HG03108 (cell line): Measurements from ENCODE around the gene SYMPK.
"Not testable (repeated sequence)": the region's sequence is repeated elsewhere in the genome, so short reads cannot be mapped to it uniquely, and the experiment has no call there.

Source experiments
- ATAC-seq: cut with Tn5 transposase; IDR thresholded peaks from one replicate; pipeline ENCODE4 v1.9.1; 2021; ENCODE audit warnings: moderate library complexity; ENCODE audit not compliant: unreplicated experiment

Gene SYMPK

DNA sequence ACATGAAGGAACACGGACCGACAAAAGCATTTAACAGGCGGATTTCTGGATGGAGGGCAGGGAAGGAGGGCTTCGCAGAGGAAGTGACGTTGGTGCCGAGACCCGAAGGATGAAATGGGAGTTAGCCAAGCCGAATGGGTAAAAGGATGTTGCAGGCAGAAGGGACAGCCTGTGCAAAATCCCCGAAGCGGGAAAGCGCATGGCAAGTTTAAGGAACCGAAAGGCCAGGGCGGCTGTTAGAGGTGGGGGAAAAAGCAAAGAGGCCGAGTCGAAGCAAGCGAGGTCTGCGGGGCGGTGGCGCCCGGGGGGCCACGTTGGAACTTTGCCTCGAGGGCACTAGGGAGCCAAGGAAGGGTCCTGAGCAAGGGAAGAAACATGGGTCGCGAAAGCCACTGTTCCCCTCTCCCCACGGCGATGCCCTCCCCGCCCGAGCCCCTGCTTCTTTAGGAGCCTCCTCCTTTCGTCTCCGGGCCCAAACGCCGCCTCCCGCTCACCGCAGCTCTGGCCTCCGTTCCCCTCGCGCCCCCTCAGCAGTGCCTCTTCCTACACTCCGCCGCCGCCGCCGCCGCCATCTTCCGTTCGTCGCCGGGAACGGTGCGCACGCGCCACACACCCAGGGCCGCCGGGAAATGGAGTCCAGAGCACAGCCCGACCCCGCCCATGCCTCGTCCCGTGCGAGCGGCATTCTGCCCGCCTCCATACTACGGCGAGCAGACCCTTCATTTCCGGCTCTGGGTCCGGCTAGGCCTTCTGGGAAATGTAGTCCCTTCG is at the start of gene SYMPK:
Gene SYMPK (minus strand): TSS at position 584 of the 771 bp plus-strand sequence. CDS start 8,652 bp downstream, outside the sequence.
- ATAC-seq = peak; percentile 93

DNA sequence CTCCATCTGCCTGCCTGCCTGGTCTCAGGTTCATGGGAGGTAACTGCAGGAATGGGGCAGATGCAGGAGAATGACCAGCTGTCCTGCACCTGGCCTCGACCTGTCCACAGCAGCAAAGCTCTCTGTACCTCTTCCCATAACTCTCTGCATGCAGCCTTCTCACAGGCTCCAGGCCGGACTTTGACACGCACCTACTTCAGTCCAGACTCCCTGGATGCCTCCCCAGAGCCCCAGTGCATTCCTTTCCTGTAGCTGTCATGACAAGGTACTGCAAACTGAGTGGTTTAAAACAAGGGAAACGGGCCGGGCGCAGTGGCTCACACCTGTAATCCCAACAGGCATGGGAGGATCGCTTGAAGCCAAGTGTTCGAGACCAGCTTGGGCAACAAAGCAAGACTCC is 48.3 kb upstream of the SYMPK start:
- ATAC-seq = no peak

DNA sequence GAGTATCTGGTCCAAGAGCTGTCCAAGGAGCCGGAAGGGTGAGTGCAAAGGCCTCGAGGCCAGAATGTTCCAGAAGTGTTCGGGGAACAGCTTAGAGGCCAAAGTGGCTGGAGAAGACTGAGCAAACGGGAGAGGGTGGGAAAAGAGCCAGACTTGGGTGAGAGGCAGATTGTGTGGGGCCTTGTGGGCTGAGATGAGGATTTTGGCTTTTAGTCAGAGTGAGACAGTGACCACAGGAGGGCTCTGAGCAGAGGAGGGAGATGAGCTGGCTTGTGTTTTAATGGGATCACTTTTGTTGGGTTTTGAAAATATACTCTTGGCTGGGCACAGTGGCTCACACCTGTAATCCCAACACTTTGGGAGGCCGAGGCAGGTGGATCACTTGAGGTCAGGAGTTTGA is 46.0 kb upstream of the SYMPK start:
- ATAC-seq = no peak

DNA sequence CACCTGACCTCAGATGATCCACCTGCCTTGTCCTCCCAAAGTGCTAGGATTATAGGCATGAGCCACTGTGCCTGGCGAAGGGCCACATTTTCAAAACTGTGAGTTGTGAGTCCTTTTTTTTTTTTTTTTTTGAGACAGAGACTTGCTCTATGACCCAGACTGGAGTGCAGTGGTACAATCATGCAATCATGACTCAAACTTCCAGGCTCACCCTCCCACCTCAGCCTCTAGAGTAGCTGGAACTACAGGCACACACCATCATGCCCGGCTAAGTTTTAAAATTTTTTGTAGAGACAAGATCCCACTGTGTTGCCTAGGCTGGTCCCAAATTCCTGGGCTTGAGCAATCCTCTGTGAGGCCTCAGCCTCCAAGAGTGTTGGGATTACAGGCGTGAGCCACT is 43.3 kb upstream of the SYMPK start:
- no peak for ATAC-seq

DNA sequence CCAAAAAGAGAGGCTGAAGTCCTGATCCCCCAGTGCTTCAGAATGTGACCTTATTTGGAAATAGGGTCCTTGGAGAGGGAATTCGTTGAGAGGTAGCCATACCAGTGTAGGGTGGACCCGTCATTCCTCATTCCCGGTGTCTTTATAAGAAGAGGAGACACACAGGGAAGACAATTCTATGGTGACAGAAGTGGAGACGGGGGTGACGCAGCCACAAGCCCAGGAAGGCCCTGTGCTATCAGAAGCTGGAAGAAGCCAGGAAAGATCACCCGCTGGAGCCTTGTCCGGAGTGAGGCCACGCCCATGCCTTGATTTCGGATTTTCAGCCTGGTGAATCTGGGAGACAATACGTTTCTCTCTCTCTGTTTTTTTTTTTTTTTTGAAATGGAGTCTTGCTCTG is 42.1 kb upstream of the SYMPK start:
- ATAC-seq = no peak

DNA sequence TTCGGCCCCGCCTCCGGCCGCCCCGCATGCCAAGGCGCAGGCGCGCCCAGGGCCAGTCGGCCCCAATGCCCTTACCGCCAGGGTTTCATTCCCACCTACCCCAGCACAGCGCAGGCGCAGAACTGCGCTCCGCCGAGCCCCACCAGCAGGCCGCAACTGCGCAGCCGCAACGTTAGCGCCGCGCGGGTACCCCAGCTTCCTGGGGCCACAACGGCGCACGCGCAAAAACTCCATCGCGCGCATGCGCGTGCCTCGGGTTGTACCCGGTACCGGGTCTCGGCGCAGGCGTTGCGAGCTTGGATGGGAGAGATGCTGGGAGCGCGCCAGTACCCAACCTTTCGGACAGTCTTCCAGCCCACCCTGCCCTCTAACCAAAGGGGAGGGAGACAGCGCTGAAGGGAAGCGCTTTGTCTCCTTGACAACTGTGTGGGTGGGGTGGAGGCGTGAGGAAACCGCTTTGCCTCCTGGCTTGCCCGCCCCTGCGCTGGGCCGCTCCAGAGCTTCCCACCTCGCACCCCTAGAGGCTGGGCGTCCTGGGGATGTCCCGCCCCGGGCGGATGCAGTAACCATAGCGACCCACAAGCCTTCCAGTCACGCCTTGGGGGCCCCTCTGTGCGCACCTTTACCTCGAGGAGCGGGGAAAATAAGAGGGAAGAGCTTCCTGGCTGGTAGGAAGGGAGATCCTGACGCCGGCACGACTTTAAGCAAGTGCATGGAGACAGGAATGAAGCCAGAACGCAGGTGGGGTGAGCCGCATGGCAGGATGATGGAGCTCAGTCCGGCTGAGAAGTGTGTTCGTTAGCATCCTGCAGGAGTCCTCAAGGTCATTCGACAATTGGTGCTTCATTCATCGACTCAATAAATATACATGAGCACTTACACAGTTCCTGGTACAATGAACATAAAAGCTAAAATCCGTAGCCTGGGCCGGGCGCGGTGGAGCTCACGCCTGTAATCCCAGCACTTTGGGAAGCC is 40.0 kb upstream of the SYMPK start:
- ATAC-seq = peak; percentile 85

DNA sequence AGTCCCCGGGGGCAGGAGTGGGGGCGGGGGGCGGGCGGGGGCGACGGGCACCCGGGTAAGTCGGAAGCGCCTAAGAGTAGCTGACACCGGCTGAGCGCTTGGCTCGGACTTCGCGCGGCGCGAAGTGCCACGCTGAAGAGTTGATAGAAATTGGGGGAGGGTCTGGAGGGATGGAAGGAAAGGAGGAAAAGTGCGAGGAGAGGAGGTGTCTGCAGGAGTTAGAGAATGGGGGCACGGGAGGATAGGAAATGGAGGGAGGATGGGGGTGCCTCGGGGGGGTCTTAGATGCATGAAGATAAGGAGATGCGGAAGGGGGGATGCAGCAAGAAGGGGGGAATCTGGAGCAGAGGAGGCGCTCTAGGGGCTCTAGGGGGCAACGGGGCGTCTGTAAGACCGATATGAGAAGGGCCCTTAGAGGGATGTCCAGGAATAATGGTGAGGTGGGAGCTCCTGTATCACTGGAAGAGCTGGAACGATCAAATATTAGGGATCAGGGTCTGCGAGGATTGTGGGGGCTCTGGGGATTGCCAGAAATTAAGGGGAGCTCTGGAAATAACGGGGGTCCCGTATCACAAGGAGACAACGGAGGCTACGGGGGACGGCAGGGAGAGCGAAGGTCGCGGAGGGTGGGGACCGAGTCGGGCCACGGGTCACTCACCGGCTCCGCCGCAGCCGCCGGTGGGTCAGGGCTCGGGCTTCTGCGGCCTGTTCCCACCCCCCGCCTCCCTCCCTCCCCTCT is 39.1 kb upstream of the SYMPK start, which contains the start of gene MYPOP:
Gene MYPOP (minus strand): TSS at position 702 of the 739 bp plus-strand sequence. CDS start 840 bp downstream, outside the sequence.
- ATAC-seq = no peak

DNA sequence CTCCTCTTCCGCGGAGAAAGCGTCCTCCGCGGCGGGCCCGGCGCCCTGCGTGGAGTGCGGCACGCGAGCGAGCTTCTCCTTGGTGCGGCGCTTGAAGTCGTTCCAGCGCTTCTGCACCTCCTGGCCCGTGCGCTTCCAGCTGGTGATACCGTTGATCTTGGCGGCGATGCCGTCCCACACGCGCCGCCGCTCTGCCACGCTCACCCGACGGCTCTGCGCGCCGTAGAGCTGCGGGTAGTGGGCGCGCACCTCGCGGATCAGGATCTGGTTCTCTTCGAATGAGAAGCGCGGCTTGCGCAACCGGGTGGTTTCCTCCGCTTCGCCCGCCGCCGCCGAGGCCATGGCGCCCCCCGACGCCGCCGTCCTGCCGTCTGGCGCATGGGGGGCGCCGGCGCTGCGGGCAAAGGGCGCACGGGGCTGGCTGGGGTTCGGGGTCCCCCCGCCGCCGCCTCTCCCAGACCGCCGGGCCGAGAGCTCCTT is 38.5 kb upstream of the SYMPK start:
- no peak for ATAC-seq

DNA sequence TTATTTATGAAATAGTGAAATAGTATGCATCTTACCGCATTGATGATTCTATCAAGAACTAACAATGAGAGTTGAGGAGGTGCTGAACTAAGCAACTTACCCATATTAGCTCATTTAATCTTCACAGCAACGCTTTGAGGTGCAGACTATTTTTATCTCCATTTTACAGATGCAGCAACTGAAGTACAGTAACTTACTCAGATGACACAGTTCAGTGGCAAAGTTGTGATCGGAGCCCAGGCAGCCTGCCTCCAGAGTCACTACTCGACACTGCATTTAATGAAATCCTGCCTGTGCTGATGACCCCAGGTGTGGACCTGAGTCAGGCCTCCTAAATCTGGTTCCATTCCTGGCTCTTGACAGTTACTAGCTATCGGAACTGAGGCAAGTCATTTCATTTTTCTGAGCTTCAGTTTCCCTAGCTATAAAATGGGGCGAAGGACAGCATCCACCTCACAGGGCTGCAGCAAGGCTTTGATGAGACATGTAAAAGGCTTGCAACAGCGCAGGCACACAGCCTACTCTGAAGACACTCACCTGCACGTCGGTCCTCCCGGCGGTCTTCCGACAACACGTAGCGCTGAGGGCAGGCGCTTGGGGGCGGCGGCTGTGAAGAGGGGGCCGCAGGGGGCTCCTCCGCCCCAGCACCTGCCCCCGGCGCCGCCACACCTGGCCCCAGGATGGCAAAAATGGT is 37.9 kb upstream of the SYMPK start:
- ATAC-seq = no peak

DNA sequence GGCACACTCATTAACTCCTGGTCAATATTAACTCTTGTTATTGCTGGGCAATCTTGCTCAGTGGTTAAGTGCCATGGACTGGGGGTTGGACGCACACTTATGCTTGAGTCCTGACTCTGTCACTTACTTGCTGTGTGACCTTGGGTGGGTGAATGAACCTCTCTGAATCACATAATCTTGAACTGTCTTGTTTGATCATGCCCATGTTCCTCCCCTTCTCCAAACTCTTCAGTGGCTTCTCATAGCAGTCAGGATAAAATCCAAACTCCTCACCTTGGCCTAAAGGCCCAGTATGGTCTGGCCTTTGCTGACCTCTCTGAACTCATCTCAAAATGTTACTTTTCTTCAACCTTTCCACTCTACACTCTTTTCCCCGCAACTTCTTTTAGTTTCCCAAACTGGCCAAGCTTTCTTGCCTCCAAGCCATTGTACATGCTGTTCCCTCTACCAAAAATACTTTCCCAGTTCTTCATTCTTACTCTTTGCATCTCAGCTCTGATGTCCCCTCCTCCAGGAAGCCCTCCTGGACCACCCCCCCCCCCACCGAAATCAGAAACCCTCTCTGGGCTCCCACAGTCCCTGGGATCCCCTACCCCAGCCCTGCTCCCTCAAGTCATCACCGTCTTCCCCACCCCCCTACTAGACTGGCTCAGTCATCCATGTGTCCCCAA is 37.1 kb upstream of the SYMPK start:
- no peak for ATAC-seq

DNA sequence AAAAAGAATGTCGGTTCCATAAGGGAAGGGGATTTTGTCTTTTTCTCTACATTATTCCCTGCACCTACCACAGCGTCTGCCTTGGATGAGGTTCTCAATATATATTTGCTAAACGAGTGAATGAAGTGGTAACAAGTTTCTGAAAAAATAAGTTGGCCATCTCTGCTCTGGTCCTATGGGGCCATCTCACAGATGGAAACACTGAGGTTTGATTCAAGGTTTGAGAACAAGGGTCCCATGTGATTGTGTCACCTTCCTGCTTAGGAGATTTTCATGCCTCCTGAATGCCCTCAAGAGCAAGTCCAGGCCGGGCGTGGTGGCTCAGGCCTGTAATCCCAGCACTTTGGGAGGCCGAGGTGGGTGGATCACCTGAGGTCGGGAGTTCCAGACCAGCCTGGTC is 36.3 kb upstream of the SYMPK start:
- no peak for ATAC-seq

DNA sequence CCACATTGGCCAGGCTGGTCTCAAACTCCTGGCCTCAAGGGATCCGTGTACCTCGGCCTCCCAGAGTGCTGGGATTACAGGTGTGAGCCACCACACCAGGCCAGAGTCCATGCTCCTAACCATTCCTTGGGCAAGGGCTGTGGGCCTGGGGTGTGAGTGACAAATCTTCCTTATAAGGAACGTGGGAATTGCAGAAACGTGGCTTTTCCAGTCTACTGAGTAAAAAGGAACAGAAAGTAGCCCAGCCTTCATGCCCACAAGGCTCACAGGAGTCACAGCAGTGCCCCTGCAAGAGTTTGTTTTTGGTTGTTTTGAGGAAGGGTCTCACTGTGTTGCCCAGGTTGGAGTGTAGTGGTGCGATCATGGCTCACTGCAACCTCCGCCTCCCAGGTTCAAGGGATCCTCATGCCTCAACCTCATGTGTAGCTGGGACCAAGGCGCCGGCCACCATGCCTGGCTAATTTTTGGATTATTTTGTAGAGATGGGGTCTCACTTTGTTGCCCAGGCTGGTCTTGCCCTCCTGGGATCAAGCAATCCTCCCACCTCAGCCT is 34.4 kb upstream of the SYMPK start:
- no peak for ATAC-seq

DNA sequence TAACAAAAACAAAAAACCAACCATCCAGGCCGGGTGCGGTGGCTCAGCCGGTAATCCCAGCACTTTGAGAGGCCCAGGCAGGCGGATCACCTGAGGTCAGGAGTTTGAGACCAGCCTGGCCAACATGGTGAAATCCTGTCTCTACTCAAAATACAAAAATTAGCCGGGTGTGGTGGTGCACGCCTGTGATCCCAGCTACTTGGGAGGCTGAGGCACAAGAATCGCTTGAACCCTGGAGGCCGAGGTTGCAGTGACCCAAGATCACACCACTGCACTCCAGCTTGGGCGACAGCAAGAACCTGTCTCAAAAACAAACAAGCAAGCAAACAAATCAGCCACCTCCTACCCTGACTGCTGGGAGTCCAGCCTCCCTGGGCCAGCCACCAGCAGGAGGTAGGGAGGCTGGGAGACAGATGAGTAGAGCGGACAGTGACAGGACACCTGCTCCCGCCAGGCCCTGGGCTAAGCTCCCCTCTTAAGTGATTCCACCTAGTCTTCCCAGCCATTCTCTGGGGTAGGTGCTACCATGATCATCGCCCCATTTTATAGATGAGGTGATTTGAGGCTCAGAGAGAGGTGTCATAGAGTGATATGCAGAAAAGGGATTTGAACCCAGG is 33.1 kb upstream of the SYMPK start:
- not testable (repeated sequence) for ATAC-seq

DNA sequence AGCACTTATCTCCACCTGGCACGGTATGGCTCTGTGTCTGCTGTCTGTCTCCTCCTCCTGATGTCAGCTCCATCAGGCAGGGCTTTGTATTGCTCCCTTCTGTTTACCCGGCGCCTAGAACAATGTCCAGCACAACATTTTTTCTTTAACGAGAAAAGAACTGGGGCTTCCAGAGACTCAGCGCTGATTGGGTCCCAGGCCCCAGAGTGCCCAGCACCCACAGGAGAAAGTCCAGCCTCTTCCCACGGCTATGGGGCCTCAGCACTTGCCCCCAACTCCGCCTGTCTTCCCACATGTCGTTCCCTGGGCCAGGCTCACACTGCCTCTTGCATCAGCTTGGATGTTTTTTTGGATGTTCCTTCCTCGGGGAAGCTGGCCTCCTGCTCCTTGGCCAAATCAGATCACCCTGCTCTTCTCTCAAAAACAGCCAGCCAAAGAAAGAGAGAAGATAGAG is 32.6 kb upstream of the SYMPK start:
- no peak for ATAC-seq

DNA sequence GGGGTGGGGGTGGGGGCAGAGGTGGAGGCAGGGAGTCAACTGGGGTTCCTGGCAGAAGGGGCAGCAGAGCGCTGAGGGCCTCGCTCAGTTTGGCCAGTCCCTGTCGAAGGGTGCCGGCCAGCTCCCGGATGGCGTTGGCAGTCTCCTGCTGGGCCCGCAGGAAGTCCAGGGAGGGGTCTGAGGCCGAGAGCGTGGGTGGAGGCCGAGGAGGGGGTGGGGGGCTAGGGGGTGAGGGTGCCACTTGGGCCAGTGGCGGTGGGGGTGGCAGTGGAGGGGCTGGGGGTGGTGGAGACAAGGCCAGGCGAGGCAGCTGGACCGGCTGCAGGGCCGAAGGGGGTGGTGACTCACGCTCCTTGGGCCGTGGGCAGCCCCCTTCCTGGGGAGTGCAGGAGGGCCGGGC is 27.9 kb upstream of the SYMPK start:
- no peak for ATAC-seq

DNA sequence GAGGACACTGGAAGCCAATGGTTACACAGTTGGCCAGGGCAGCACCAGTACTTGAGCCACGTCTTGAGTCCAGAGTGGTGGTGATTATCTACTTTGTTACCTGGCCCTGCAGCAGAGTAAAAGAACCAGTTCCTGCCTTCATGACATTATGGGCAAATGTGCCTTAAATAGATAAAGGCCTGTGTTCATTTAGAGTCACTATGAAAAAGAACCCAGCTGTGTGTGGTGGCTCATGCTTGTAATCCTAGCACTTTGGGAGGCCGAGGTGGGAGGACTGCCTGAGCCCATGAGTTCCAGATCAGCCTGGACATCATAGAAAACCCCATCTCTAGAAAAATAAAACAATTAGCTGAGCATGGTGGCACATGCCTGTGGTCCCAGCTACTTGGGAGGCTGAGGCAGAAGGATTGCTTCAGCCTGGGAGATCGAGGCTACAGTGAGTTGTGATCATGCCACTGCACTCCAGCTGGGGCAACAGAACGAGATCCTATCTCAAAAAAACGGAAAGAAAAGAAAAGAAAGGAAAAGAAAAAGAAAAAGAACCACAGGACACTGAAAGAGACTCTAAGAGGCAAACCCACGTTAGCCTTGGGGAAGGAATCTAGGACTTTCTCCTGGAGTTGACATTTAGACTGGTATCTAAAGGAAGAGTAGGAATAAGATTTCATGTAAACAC is 26.4 kb upstream of the SYMPK start:
- no peak for ATAC-seq

DNA sequence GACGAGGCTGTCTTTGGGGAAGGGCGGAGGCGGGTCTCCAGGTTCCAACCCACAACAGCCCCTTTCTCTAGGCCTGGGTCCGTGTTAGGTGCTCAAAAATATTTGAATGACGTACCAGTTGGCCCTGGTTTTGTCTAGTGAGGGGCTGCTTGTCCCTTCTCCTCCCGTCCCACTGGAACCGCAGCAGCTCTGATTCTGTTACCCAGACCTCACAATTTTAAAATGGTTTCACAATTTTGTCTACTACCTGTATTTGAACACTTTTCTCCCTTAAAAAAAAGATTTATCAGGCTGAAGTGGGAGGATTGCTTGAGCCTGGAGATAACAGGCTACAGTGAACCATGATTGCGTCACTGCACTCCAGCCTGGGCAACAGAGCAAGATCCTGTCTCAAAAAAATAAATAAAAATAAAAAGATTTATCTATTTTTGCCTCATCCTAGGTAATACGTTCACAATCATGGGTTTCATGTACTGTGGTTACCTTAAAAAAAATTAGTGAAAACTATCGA is 24.3 kb upstream of the SYMPK start:
- no peak for ATAC-seq
